SH-SY5Y (cell line): ENCODE data around the gene LONRF2.

ENCODE experiments used
- GATA2 ChIP-seq: IDR thresholded peaks from 2 replicates; pipeline ENCODE4 v1.6.1; 2011; ENCODE audit warnings: mild to moderate bottlenecking, low read depth, low read length
- GATA3 ChIP-seq: IDR thresholded peaks from 2 replicates; pipeline ENCODE4 v1.6.1; 2011; ENCODE audit warnings: low read depth, mild to moderate bottlenecking, low read length, moderate library complexity

DNA sequence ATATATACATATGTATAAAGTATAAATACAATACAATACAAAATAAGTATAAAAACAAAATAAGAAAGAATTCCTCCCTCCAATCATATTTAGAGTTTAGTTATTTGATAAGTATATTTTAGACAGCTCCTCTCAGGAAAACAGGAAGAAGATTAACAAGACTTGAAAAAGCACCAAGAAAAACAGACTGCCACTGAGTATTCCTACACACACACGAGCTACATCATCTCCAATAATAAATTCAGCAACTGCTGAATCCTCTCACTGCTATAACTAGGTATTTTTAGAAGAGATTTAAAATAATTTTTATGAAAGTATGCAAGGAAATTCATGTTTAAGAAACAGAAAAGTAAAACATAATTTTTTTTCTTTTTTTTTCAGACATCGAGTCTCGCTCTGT, 13.0 kb downstream of the LONRF2 start:
- TF ChIP-seq GATA2 (no peak), GATA3 (no peak)
